ENCODE measurements around the gene SMYD3.

SMYD3 gene

GRCh38 chr1:246034630-246035029 is 472.4 kb downstream of the SMYD3 start:
- DNase-seq, result no peak
- no peak overlapping the region for H2BK15ac ChIP-seq (ENCODE audit: low read depth, poor library complexity, severe bottlenecking)
- no peak overlapping the region for H2BK5ac ChIP-seq (ENCODE audit: low read depth, low read length, poor library complexity, severe bottlenecking)
- peaks cover 3% of the 10 kb centered on the region for H3K79me1 ChIP-seq (replicated peaks; ENCODE audit: low read length, poor library complexity, severe bottlenecking)
- H3K18ac ChIP-seq (ENCODE audit: low read depth in 1 of 2, low read length in 2 of 2), result no peak overlapping the region
- no peaks in the 10 kb centered on the region for H3K36me3 ChIP-seq (ENCODE audit: control insufficient read depth in 1 of 2, insufficient read depth in 2 of 2, low read depth in 1 of 2, low read length in 2 of 2)
- no peak overlapping the region for H3K27ac ChIP-seq (ENCODE audit: low read length, poor library complexity, severe bottlenecking)
- H3K14ac ChIP-seq (ENCODE audit: low read length in 2 of 2), result no peak overlapping the region
- H3K27me3 ChIP-seq (ENCODE audit: control insufficient read depth in 1 of 2, insufficient read depth in 1 of 2, low read length in 2 of 2), result no peaks in the 10 kb centered on the region
- no peak overlapping the region for H2BK120ac ChIP-seq (ENCODE audit: low read depth, low read length)
- H3K9ac ChIP-seq (ENCODE audit: low read length), result no peak overlapping the region
- H4K91ac ChIP-seq (ENCODE audit: low read length), result no peak overlapping the region
- over 99% methylated on average over 9 of the region's 12 CpGs for WGBS
- no peak overlapping the region for H3K23ac ChIP-seq (ENCODE audit: low read length in 2 of 2)
- H2BK12ac ChIP-seq (ENCODE audit: low read length in 2 of 2), result no peak overlapping the region
- H2AK5ac ChIP-seq (ENCODE audit: low read length, severe bottlenecking), result no peak overlapping the region
- no peak overlapping the region for H4K8ac ChIP-seq (ENCODE audit: low read length)
- no peak overlapping the region for H3K4me2 ChIP-seq (ENCODE audit: low read length, poor library complexity, severe bottlenecking)
- no peak overlapping the region for H3K4ac ChIP-seq (ENCODE audit: low read depth in 1 of 2, low read length in 2 of 2)
- H3K4me3 ChIP-seq (ENCODE audit: insufficient read depth in 1 of 2, low read depth in 1 of 2, low read length in 2 of 2), result no peak overlapping the region
- no peak overlapping the region for H2AFZ ChIP-seq (ENCODE audit: low read depth, low read length)
- peaks cover 3% of the 10 kb centered on the region for H3K4me1 ChIP-seq (ENCODE audit: control insufficient read depth, insufficient read depth, low read depth, low read length)
- H3K9me3 ChIP-seq (ENCODE audit: control insufficient read depth, low read length), result no peaks in the 10 kb centered on the region

GRCh38 chr1:246032984-246033383 is 474.1 kb downstream of the SMYD3 start:
- no peak overlapping the region for H3K4me3 ChIP-seq (ENCODE audit: insufficient read depth in 1 of 2, low read depth in 1 of 2, low read length in 2 of 2)
- no peak overlapping the region for H4K8ac ChIP-seq (ENCODE audit: low read length)
- peak overlapping the region; percentile 24 for H3K27ac ChIP-seq (ENCODE audit: low read length, poor library complexity, severe bottlenecking)
- peaks cover 3% of the 10 kb centered on the region for H3K4me1 ChIP-seq (ENCODE audit: control insufficient read depth, insufficient read depth, low read depth, low read length)
- no peak overlapping the region for H2AFZ ChIP-seq (ENCODE audit: low read depth, low read length)
- H3K4me2 ChIP-seq (ENCODE audit: low read length, poor library complexity, severe bottlenecking), result no peak overlapping the region
- H3K4ac ChIP-seq (ENCODE audit: low read depth in 1 of 2, low read length in 2 of 2), result no peak overlapping the region
- H2BK15ac ChIP-seq (ENCODE audit: low read depth, poor library complexity, severe bottlenecking), result no peak overlapping the region
- H3K27me3 ChIP-seq (ENCODE audit: control insufficient read depth in 1 of 2, insufficient read depth in 1 of 2, low read length in 2 of 2), result no peaks in the 10 kb centered on the region
- H3K9me3 ChIP-seq (ENCODE audit: control insufficient read depth, low read length), result no peaks in the 10 kb centered on the region
- H3K14ac ChIP-seq (ENCODE audit: low read length in 2 of 2), result no peak overlapping the region
- H3K23ac ChIP-seq (ENCODE audit: low read length in 2 of 2), result no peak overlapping the region
- no peak overlapping the region for H2BK5ac ChIP-seq (ENCODE audit: low read depth, low read length, poor library complexity, severe bottlenecking)
- H3K18ac ChIP-seq (ENCODE audit: low read depth in 1 of 2, low read length in 2 of 2), result no peak overlapping the region
- H3K36me3 ChIP-seq (ENCODE audit: control insufficient read depth in 1 of 2, insufficient read depth in 2 of 2, low read depth in 1 of 2, low read length in 2 of 2), result no peaks in the 10 kb centered on the region
- H3K79me1 ChIP-seq (replicated peaks; ENCODE audit: low read length, poor library complexity, severe bottlenecking), result peaks cover 3% of the 10 kb centered on the region
- no peak overlapping the region for H2BK120ac ChIP-seq (ENCODE audit: low read depth, low read length)
- peak; percentile 43 for DNase-seq
- H3K9ac ChIP-seq (ENCODE audit: low read length), result no peak overlapping the region
- H2BK12ac ChIP-seq (ENCODE audit: low read length in 2 of 2), result no peak overlapping the region
- 100% methylated on average over 1 of the region's 1 CpG for WGBS
- H4K91ac ChIP-seq (ENCODE audit: low read length), result no peak overlapping the region
- no peak overlapping the region for H2AK5ac ChIP-seq (ENCODE audit: low read length, severe bottlenecking)

- Histone ChIP-seq H4K91ac (ENCODE audit: low read length) (no peak overlapping the region), H4K8ac (ENCODE audit: low read length) (peak overlapping the region; percentile 45), H2BK12ac (ENCODE audit: low read length in 2 of 2) (no peak overlapping the region), H3K23ac (ENCODE audit: low read length in 2 of 2) (no peak overlapping the region), H3K4me1 (ENCODE audit: control insufficient read depth, insufficient read depth, low read depth, low read length) (peaks cover 3% of the 10 kb centered on the region), H3K14ac (ENCODE audit: low read length in 2 of 2) (no peak overlapping the region), H3K4me2 (ENCODE audit: low read length, poor library complexity, severe bottlenecking) (peak overlapping the region; percentile 3), H2BK120ac (ENCODE audit: low read depth, low read length) (no peak overlapping the region), H3K4me3 (ENCODE audit: insufficient read depth in 1 of 2, low read depth in 1 of 2, low read length in 2 of 2) (no peak overlapping the region), H3K79me1 (replicated peaks; ENCODE audit: low read length, poor library complexity, severe bottlenecking) (no peaks in the 10 kb centered on the region), H3K9ac (ENCODE audit: low read length) (no peak overlapping the region), H3K4ac (ENCODE audit: low read depth in 1 of 2, low read length in 2 of 2) (no peak overlapping the region), H2BK15ac (ENCODE audit: low read depth, poor library complexity, severe bottlenecking) (no peak overlapping the region), H3K27me3 (ENCODE audit: control insufficient read depth in 1 of 2, insufficient read depth in 1 of 2, low read length in 2 of 2) (no peaks in the 10 kb centered on the region), H3K18ac (ENCODE audit: low read depth in 1 of 2, low read length in 2 of 2) (no peak overlapping the region), H3K27ac (ENCODE audit: low read length, poor library complexity, severe bottlenecking) (peak overlapping the region; percentile 67), H2BK5ac (ENCODE audit: low read depth, low read length, poor library complexity, severe bottlenecking) (no peak overlapping the region), H3K36me3 (ENCODE audit: control insufficient read depth in 1 of 2, insufficient read depth in 2 of 2, low read depth in 1 of 2, low read length in 2 of 2) (no peaks in the 10 kb centered on the region), H3K9me3 (ENCODE audit: control insufficient read depth, low read length) (no peaks in the 10 kb centered on the region), H2AK5ac (ENCODE audit: low read length, severe bottlenecking) (no peak overlapping the region), H2AFZ (ENCODE audit: low read depth, low read length) (no peak overlapping the region)
- WGBS, result 81% methylated on average over 3 of the region's 3 CpGs
- peak; percentile 6 for DNase-seq
Observed at GRCh38 chr1:246032031-246032551, 475.0 kb downstream of the SMYD3 start.

GRCh38 chr1:246029616-246030015 is 477.5 kb downstream of the SMYD3 start:
- no peak overlapping the region for H2AK5ac ChIP-seq (ENCODE audit: low read length, severe bottlenecking)
- H3K4me1 ChIP-seq (ENCODE audit: control insufficient read depth, insufficient read depth, low read depth, low read length), result peaks cover 3% of the 10 kb centered on the region
- H3K23ac ChIP-seq (ENCODE audit: low read length in 2 of 2), result no peak overlapping the region
- H3K9ac ChIP-seq (ENCODE audit: low read length), result no peak overlapping the region
- H3K4me2 ChIP-seq (ENCODE audit: low read length, poor library complexity, severe bottlenecking), result no peak overlapping the region
- no peaks in the 10 kb centered on the region for H3K9me3 ChIP-seq (ENCODE audit: control insufficient read depth, low read length)
- H3K27ac ChIP-seq (ENCODE audit: low read length, poor library complexity, severe bottlenecking), result no peak overlapping the region
- H3K36me3 ChIP-seq (ENCODE audit: control insufficient read depth in 1 of 2, insufficient read depth in 2 of 2, low read depth in 1 of 2, low read length in 2 of 2), result no peaks in the 10 kb centered on the region
- no peak overlapping the region for H2BK120ac ChIP-seq (ENCODE audit: low read depth, low read length)
- H3K27me3 ChIP-seq (ENCODE audit: control insufficient read depth in 1 of 2, insufficient read depth in 1 of 2, low read length in 2 of 2), result no peaks in the 10 kb centered on the region
- no peak overlapping the region for H2BK15ac ChIP-seq (ENCODE audit: low read depth, poor library complexity, severe bottlenecking)
- H4K8ac ChIP-seq (ENCODE audit: low read length), result no peak overlapping the region
- H2BK12ac ChIP-seq (ENCODE audit: low read length in 2 of 2), result no peak overlapping the region
- H3K18ac ChIP-seq (ENCODE audit: low read depth in 1 of 2, low read length in 2 of 2), result no peak overlapping the region
- no peak overlapping the region for H4K91ac ChIP-seq (ENCODE audit: low read length)
- no peaks in the 10 kb centered on the region for H3K79me1 ChIP-seq (replicated peaks; ENCODE audit: low read length, poor library complexity, severe bottlenecking)
- H3K4me3 ChIP-seq (ENCODE audit: insufficient read depth in 1 of 2, low read depth in 1 of 2, low read length in 2 of 2), result no peak overlapping the region
- no peak for DNase-seq
- no peak overlapping the region for H3K14ac ChIP-seq (ENCODE audit: low read length in 2 of 2)
- no CpG with 5 or more reads among the region's 1 CpG for WGBS
- H2BK5ac ChIP-seq (ENCODE audit: low read depth, low read length, poor library complexity, severe bottlenecking), result no peak overlapping the region
- H2AFZ ChIP-seq (ENCODE audit: low read depth, low read length), result no peak overlapping the region
- H3K4ac ChIP-seq (ENCODE audit: low read depth in 1 of 2, low read length in 2 of 2), result no peak overlapping the region
